DMS53 treated with DMSO at 0.1 percent for 48 hours (cell line): ENCODE results near the gene KLHDC4.
"Not testable (repeated sequence)": the region's sequence is repeated elsewhere in the genome, so short reads cannot be mapped to it uniquely, and the experiment has no call there.

Experiments
- DNase-seq: peaks from one replicate; lab custom pipeline; 2025; ENCODE audit not compliant: unreplicated experiment; lab: John Stamatoyannopoulos, UW

KLHDC4 gene

GRCh38 chr16:87686697-87687096, 79.1 kb downstream of the KLHDC4 start:
- DNase-seq, result no peak

DNA sequence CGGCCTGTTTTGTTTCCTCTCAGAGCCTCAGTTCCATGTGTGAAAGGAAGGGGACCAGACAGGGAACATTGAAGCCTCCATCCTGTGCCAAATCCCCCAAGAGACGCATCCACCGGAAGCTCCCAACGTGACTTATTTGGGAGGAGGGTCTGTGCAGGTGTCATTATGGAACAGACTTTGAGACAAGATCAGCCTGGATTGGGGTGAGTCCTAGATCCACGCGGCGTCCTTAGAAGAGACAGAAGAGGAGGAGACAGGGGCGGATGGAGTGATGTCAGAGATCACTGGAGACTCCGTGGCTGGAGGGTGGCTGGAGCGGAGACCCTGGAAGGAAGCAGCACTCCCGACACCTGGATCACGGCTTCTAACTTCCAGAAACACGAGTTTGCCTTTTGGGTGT, 80.0 kb downstream of the KLHDC4 start:
- DNase-seq, result no peak

GRCh38 chr16:87685405-87685755, 80.4 kb downstream of the KLHDC4 start:
- no peak for DNase-seq

- no peak for DNase-seq
Measured at GRCh38 chr16:87684711-87685404, 80.9 kb downstream of the KLHDC4 start.

- no peak for DNase-seq
Measured at GRCh38 chr16:87684106-87684677, 81.6 kb downstream of the KLHDC4 start.

- DNase-seq, result no peak
Measured at GRCh38 chr16:87682852-87683399, 82.9 kb downstream of the KLHDC4 start.

DNA sequence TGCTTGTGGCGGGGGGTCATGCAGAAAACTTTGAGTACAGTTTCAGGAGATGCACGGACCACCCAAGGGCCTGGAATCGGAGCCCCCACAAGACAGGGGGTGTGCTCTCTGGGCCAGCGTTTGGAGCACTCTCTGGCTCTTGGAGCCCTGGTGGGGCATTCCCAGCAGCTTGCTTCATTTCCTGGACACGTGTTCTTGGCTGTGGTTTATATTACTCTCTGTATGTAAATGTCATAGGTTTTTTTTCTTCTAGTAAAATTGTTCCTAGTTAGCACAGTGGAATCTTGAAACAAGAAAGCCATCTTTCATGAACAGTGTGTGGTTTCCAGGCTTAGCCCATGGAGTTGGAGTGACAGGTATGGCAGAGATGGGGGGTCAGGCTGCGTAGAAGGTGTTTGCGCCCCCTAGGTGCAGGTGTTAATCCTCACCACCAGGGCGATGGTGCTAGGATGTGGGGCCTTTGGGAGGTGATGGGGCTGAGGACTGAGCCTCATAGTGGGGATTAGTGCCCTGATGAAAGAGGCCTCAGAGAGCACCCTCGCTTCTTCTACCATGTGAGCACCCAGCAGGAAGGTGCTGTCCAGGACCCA, 83.7 kb downstream of the KLHDC4 start:
- no peak for DNase-seq

DNA sequence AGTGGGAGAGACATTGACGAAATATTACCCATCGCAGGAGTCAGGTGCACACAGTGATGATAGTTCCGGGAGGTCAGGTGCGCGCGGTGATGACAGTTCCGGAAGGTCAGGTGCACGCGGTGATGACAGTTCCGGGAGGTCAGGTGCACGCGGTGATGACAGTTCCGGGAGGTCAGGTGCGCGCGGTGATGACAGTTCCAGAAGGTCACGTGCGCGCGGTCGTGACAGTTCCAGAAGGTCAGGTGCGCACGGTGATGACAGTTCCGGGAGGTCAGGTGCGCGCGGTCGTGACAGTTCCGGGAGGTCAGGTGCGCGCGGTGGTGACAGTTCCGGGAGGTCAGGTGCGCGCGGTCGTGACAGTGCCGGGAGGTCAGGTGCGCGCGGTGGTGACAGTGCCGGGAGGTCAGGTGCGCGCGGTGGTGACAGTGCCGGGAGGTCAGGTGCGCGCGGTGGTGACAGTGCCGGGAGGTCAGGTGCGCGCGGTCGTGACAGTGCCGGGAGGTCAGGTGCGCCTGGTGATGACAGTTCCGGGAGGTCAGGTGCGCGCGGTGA, 84.7 kb downstream of the KLHDC4 start:
- DNase-seq, result not testable (repeated sequence)

DNA sequence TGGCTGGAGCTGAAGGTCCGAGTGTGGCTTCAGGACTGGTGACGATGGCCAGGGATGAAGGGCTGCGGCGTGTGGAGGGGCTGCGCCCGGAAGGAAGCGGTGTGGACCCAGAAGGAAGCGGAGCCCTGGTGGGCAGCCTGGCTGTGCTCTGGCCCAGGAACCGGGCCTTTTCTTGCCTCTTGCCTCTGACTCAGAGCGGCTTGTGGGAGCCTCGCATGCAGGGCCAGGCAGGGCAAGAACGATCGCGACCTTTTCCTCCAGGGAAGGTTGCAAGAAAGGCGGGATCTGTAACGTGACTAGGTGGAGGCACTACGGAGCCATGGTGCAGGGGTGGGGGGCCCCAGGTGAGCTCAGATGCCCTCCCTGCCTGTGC, 85.5 kb downstream of the KLHDC4 start:
- DNase-seq, result no peak

DNA sequence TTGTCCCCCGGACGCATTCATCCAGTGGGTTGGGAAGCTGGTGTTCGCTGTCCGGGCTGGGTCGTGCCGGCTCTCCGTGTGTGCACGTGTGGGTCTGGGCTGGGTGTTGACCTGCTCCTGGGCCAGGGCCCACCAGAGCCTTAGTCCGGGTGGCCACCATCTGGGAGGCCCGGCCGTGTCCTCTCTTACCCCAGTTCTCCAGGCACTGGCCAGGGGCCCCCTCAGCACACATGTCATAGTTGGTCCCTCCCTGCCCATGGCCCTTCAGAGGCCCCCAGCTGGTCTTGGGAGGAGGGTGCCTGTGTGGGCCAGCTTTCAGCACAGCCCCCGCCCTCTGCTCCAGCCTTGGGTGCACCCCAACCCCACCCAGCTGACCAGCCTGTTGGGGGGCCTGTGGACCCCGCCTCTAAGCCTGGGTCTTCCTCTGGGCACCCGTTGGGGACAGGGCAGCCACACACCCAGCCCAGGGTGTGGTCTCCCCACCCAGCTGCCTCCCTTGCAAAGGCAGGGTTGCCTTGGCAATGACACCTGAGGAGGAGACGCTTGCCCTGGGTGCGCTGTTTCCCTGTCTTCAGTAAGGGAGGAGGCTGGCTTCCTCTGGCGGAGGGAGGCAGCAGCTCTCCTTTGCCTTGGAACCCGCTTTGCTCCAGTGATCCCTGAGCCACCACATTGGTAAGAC, 86.1 kb downstream of the KLHDC4 start:
- no peak for DNase-seq

DNA sequence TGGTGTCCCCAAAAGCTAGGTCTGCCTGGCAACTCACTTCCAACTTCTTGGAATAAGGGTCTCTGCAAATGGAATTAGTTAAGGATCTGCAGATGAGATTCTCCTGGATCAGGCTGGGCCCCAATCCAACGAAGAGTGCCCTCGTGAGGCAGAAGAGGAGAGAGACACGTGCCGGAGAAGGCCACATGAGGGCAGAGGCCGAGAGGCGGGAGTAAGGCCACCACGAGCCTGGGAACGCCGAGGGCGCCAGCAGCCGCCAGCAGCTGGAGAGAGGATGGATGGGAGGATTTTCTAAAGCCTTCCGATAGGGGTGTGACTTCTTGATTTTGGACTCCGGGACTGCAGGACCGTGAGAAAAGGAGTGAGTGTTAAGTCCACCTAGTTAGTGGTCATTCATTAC, 87.2 kb downstream of the KLHDC4 start:
- no peak for DNase-seq

- no peak for DNase-seq
Measured at GRCh38 chr16:87677830-87678229, 88.0 kb downstream of the KLHDC4 start.

- DNase-seq, result no peak
Measured at GRCh38 chr16:87675111-87675719, 90.6 kb downstream of the KLHDC4 start.

DNA sequence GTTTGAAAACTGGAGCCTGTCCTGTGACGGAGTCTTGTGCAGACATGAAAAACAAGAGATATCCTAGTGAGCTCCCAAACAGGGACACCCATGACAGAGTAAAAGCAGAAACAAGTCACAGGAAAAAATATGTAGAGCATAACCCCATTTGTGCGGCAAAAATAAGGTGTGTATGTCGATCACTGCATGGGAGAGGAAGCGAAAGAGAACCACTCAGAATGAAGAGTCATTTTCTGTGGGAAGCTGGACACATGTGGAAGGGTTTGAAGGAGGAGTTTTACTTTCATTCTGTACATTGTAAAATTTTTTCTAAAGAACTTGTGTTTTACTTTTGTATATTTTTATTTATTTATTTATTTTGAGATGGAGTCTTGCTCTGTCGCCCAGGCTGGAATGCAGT, 91.4 kb downstream of the KLHDC4 start:
- no peak for DNase-seq

DNA sequence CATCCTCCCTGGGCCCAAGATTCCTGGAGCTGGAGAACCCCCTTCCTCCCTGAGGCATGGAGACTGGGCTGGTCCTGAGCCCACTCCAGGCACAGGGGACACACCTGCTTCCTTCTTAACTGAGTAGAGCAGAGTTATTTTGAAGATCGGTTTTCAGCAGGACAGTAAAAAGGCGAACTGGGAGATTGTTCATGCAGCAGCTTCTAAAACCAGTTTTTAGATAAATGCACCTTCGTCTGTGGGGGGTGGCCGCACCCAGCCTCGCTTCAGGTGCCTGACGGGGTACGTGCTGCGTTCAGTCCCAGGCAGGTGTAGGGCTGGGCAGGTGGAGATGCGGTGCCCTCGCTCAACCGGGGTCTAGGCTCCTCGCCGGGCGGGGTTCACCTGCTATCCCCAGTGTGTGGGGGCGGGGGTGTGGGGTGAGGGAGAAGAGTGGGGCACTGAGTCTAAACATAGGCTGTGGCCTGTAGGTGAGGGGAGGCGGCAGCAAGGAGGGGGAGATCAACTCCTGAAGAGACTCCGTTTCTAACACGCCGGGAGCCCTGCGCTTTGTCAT, 94.0 kb downstream of the KLHDC4 start:
- no peak for DNase-seq

- no peak for DNase-seq
Measured at GRCh38 chr16:87671221-87671620, 94.6 kb downstream of the KLHDC4 start.

DNA sequence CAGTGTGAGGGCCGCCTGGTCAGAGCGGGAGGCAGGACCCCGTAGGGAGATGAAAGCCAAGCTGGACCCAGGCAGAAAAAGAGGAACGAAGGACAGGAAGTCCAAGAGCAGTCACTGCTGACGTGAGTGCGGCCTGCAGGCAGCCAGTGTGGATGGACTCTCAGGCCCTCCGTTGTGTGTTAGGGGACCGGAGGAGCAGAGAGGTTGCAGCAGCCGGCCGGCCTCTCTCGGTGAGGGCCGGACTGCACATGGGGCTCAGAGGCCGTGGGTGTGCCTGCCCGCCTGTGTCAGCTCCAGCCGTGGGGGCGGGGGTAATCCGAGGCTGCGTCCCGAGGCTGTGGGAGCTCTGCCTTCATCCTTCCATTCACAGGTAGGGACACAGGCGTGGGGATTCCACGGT, 96.1 kb downstream of the KLHDC4 start:
- DNase-seq, result no peak

- DNase-seq, result no peak
Measured at GRCh38 chr16:87667946-87668345, 97.8 kb downstream of the KLHDC4 start.

- no peak for DNase-seq
Measured at GRCh38 chr16:87667443-87667842, 98.3 kb downstream of the KLHDC4 start.

DNA sequence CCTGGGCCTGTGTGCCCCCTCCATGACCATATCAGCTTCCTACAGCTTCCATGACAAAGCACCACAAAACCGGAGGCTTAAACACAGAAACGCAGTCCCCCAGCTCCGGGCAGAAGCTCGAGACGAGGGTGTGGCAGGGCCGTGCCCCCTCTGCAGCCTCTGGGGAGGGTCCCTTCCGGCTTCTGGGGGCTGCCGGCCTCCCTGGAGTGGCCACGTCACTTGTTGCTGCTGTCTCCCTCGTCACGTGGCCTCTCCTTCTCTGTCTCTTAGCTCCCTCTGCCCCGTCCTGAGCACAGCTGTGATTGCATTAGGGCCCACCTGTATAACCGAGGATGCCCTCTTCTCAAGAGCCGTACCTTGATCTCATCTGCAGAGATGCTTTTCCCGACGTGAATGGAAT, 98.9 kb downstream of the KLHDC4 start:
- no peak for DNase-seq

DNA sequence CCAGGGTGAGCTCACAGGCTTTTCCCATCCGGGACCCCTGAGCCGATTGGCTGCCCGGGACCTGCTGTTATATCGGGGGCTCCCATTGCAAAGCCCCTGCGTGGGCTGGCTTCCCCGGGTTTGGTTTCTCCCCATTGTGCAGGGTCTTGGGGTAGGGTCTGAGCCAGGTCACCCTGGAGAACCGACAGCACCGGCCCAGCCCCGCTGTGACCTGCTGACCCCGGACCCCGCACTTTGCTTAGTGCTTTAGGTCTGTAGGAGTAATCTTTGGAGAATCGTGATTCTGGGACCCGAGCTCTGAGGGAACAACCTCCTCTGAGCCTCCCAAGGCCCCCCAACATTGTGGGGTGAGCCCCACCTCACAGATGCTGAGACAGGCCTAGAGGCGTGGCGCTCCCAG, 100.6 kb downstream of the KLHDC4 start:
- no peak for DNase-seq
